Activated CD8-positive, alpha-beta memory T cell treated with anti-CD3 and anti-CD28 coated beads, Interleukin-2, amount 50 U/mL, for 1 hour (primary cell): ENCODE data around the gene SOWAHB.
"Not testable (repeated sequence)": the region's sequence is repeated elsewhere in the genome, so short reads cannot be mapped to it uniquely, and the experiment has no call there.

Experiments used
- DNase-seq: peaks from one replicate; pipeline ENCODE4 v3.0.0-alpha.2; 2020; ENCODE audit errors: extremely low read depth

SOWAHB gene

GRCh38 chr4:76894537-76895255, 3.2 kb downstream of the SOWAHB start:
- DNase-seq = no peak

- DNase-seq = no peak
Measured at GRCh38 chr4:76892601-76893000, 5.3 kb downstream of the SOWAHB start.

GRCh38 chr4:76892001-76892400, 5.9 kb downstream of the SOWAHB start:
- DNase-seq = no peak

GRCh38 chr4:76886848-76887441, 11.0 kb downstream of the SOWAHB start:
- no peak for DNase-seq

GRCh38 chr4:76886214-76886613, 11.7 kb downstream of the SOWAHB start:
- DNase-seq = no peak

- DNase-seq = no peak
Measured at GRCh38 chr4:76883147-76883546, 14.8 kb downstream of the SOWAHB start.

GRCh38 chr4:76882630-76883029, 15.3 kb downstream of the SOWAHB start:
- DNase-seq = no peak

GRCh38 chr4:76881375-76881774, 16.6 kb downstream of the SOWAHB start:
- no peak for DNase-seq

- no peak for DNase-seq
Measured at GRCh38 chr4:76879731-76880364, 18.1 kb downstream of the SOWAHB start.

GRCh38 chr4:76878641-76879165, 19.2 kb downstream of the SOWAHB start:
- not testable (repeated sequence) for DNase-seq

GRCh38 chr4:76874176-76874575, 23.8 kb downstream of the SOWAHB start:
- no peak for DNase-seq

GRCh38 chr4:76873495-76873894, 24.4 kb downstream of the SOWAHB start:
- no peak for DNase-seq

- DNase-seq = no peak
Measured at GRCh38 chr4:76872556-76872955, 25.4 kb downstream of the SOWAHB start.

GRCh38 chr4:76868780-76869179, 29.2 kb downstream of the SOWAHB start:
- DNase-seq = not testable (repeated sequence)

GRCh38 chr4:76867880-76868655, 29.9 kb downstream of the SOWAHB start:
- DNase-seq = no peak

- DNase-seq = no peak
Measured at GRCh38 chr4:76867377-76867776, 30.6 kb downstream of the SOWAHB start.

GRCh38 chr4:76866641-76867040, 31.3 kb downstream of the SOWAHB start:
- no peak for DNase-seq

- DNase-seq = no peak
Measured at GRCh38 chr4:76858319-76858718, 39.6 kb downstream of the SOWAHB start.

GRCh38 chr4:76857074-76857409, 40.9 kb downstream of the SOWAHB start:
- no peak for DNase-seq

- no peak for DNase-seq
Measured at GRCh38 chr4:76856243-76857073, 41.5 kb downstream of the SOWAHB start.

- no peak for DNase-seq
Measured at GRCh38 chr4:76854858-76855257, 43.1 kb downstream of the SOWAHB start.
